Measurements from ENCODE around the gene OSBP2. TPM values are rescaled to one million over a fixed set of nuclear protein-coding genes. Genes with fewer than 3 reads are reported as not detected.

OSBP2 gene
- total and polyA plus RNA-seq, 2 of the 13 experiments (the other 11 are each of a cell fraction or from before 2014, with no cell fraction given): 5.0 to 7.7 TPM

DNA sequence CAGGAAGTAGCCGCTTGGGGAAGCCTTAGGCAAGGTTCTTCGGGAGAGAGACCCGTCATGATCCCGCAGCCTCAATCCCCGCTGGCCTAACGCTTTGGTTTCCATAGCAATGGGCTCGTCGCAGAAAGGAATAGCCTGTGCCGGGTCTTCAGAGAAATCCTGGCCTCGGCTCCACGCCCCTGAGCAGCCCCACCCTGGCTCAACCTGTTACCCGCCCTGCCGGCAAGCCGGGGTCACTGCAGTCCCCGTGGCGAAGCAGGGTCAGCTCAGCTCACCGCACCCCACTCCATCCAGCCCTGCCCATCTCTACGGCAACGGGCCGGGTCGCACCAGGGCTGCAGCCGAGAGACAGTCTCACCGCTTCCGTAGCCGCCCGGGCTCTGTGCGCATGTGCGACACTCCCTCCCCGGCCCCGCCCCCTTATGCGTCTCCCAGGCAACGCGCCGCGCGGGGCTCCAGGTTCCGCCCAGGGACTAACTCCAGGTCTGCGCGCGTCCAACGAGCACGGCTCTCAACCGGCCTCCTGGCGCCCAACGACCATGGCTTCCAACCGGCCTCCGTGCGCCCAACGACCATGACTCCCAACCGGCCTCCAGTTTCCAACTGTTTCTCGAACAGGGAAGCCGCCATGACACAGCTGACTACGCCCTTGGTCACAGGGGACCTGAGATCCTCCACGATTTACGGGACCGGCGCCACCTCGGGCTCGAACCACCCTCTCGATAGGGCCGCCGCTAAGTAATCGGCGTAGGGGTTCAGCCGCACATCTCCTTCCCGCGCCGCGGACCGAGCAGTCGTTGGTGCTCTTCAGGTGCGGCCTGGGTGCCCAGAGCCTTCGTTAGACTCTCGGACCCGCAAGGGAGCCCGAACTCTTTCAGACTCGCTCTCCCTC lies 26.9 kb upstream of the OSBP2 start, which contains the start of gene DUSP18 (continued):
- TF ChIP-seq, protein P1, sequence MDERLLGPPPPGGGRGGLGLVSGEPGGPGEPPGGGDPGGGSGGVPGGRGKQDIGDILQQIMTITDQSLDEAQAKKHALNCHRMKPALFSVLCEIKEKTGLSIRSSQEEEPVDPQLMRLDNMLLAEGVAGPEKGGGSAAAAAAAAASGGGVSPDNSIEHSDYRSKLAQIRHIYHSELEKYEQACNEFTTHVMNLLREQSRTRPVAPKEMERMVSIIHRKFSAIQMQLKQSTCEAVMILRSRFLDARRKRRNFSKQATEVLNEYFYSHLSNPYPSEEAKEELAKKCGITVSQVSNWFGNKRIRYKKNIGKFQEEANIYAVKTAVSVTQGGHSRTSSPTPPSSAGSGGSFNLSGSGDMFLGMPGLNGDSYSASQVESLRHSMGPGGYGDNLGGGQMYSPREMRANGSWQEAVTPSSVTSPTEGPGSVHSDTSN (CRISPR knock-in tag; IDR thresholded peaks at IDR 0.05): no peak
- TF ChIP-seq NCOA2 (CRISPR knock-in tag; IDR thresholded peaks at IDR 0.05): no peak
- TF ChIP-seq SOX13 (IDR thresholded peaks at IDR 0.05): no peak
- 0 out of 4 replicates have a peak, but pooled peaks of 1 of the 2 experiments have one; percentile 3 for TF ChIP-seq SOX13 (CRISPR knock-in tag; conservative IDR thresholded peaks at IDR 0.05 in 1 of 2, IDR thresholded peaks at IDR 0.05 in 1 of 2)
- peak; percentile 97 for TF ChIP-seq HNRNPLL (IDR thresholded peaks at IDR 0.05; ENCODE audit: low read depth, low read length, poor library complexity, severe bottlenecking)
- peak; percentile 63; the same call in 1 of the 2 replicates for TF ChIP-seq KLF12 (CRISPR knock-in tag; IDR thresholded peaks at IDR 0.05; ENCODE audit: borderline replicate concordance)
- TF ChIP-seq RFX5 (IDR thresholded peaks at IDR 0.05; ENCODE audit: low read depth, low read length): no peak
- TF ChIP-seq NR2C2 (CRISPR knock-in tag; IDR thresholded peaks at IDR 0.05; ENCODE audit: borderline replicate concordance): 0 out of 2 replicates have a peak, but pooled peaks have one; percentile 27
- peak; percentile 54; the same call in 1 of the 2 replicates for TF ChIP-seq KDM5B (CRISPR knock-in tag; IDR thresholded peaks at IDR 0.05; ENCODE audit: borderline replicate concordance)
- TF ChIP-seq XRCC5 (optimal IDR thresholded peaks at IDR 0.05; ENCODE audit: low read length): peak; percentile 32
- TF ChIP-seq ZFP41 (CRISPR knock-in tag; IDR thresholded peaks at IDR 0.05; ENCODE audit: borderline replicate concordance): peak; percentile 57; the same call in 1 of the 2 replicates
- peak; percentile 91 for TF ChIP-seq RNF2 (conservative IDR thresholded peaks at IDR 0.05; ENCODE audit: low read depth)
- TF ChIP-seq MXI1 (IDR thresholded peaks at IDR 0.05; ENCODE audit: borderline replicate concordance, low read depth, low read length): peak; percentile 90; the same call in 2 of the 3 replicates
- peak; percentile 78; the same call in 1 of the 2 replicates for TF ChIP-seq ZNF770 (CRISPR knock-in tag; IDR thresholded peaks at IDR 0.05)
- no peak for TF ChIP-seq E2F2 (CRISPR knock-in tag; IDR thresholded peaks at IDR 0.05; ENCODE audit: borderline replicate concordance)
- TF ChIP-seq SMC3 (IDR thresholded peaks at IDR 0.05; ENCODE audit: low read length): no peak
